K562 (cell line): ENCODE data around the gene FOXJ1.

Experiments
- ARID2 ChIP-seq: fragments of 450-650 bp; IDR thresholded peaks from 2 replicates; pipeline ENCODE4 v1.6.1; 2017; ENCODE audit warnings: antibody characterized with exemption, mild to moderate bottlenecking
- CBX5 ChIP-seq: IDR thresholded peaks from 2 replicates; pipeline ENCODE4 v1.6.1; 2014; ENCODE audit warnings: low read depth, borderline replicate concordance
- CC2D1A ChIP-seq: fragments of 450-650 bp; IDR thresholded peaks from 2 replicates; pipeline ENCODE4 v1.6.1; 2017; ENCODE audit warnings: mild to moderate bottlenecking
- CREB1 ChIP-seq, 2 experiments: sonication (generic) in 1 of 2; formaldehyde crosslinking in 1 of 2; IDR thresholded peaks; 2 replicates each; pipeline versions ENCODE4 v1.6.1 to v1.8.0; 2012 to 2022; ENCODE audit warnings: inconsistent platforms in 1 of 2, mild to moderate bottlenecking in 1 of 2, missing genetic modification reagents in 1 of 2, moderate library complexity in 1 of 2
- CTCF ChIP-seq, 3 experiments: IDR thresholded peaks in 2 of 3; conservative IDR thresholded peaks in 1 of 3; 2 replicates each; pipeline ENCODE4 v1.5.1; 2011 to 2012; ENCODE audit warnings: low read length in 3 of 3, mild to moderate bottlenecking in 3 of 3, control low read depth in 2 of 3, improper control_type of control experiment in 1 of 3, inconsistent platforms in 1 of 3, low read depth in 1 of 3, mixed read lengths in 1 of 3, moderate library complexity in 1 of 3; ENCODE audit not compliant: insufficient read depth in 2 of 3
- E2F1 ChIP-seq: sonication (generic); formaldehyde crosslinking; IDR thresholded peaks from 2 replicates; pipeline ENCODE4 v1.8.1; 2023; ENCODE audit warnings: mild to moderate bottlenecking, missing genetic modification reagents, moderate library complexity
- KLF10 ChIP-seq: fragments of 250-450 bp; sonication (Bioruptor Pico); IDR thresholded peaks from 2 replicates; pipeline ENCODE4 v1.6.1; 2021; ENCODE audit warnings: matching md5 sums
- MLLT1 ChIP-seq, 2 experiments: fragments of 450-650 bp; IDR thresholded peaks; 2 replicates each; pipeline ENCODE4 v1.6.1; 2016
- MTF1 ChIP-seq: fragments of 250-450 bp; sonication (Bioruptor Pico); IDR thresholded peaks from 2 replicates; pipeline ENCODE4 v1.9.0; 2021; ENCODE audit warnings: moderate library complexity, mild to moderate bottlenecking, inconsistent platforms, borderline replicate concordance
- NFE2L1 ChIP-seq: fragments of 450-650 bp; IDR thresholded peaks from 2 replicates; pipeline ENCODE4 v1.6.1; 2016; ENCODE audit warnings: missing genetic modification characterization, low read depth, mild to moderate bottlenecking, missing compliant biosample characterization, moderate library complexity, borderline replicate concordance
- TEAD1 ChIP-seq, 2 experiments: fragments of 450-650 bp in 1 of 2; sonication (generic) in 1 of 2; formaldehyde crosslinking; IDR thresholded peaks; 2 replicates each; pipeline versions ENCODE4 v1.4.0 to v1.8.0; 2020 to 2022; ENCODE audit warnings: mild to moderate bottlenecking in 2 of 2, missing genetic modification reagents in 1 of 2
- TEAD2 ChIP-seq: fragments of 450-650 bp; IDR thresholded peaks from 2 replicates; pipeline ENCODE4 v1.6.1; 2016; ENCODE audit warnings: missing genetic modification characterization, control low read depth, missing compliant biosample characterization
- ZEB2 ChIP-seq: fragments of 450-650 bp; IDR thresholded peaks from 2 replicates; pipeline ENCODE4 v1.6.1; 2016

GRCh38 chr17:76154292-76154691, 13.2 kb upstream of the FOXJ1 start:
- no peak for TF ChIP-seq NFE2L1
- no peak for TF ChIP-seq CTCF (IDR thresholded peaks at IDR 0.05 in 2 of 3, conservative IDR thresholded peaks at IDR 0.05 in 1 of 3; ENCODE audit: insufficient read depth in 2 of 3, low read depth in 1 of 3, low read length in 3 of 3)
- TF ChIP-seq CC2D1A, result no peak
- no peak for TF ChIP-seq CBX5
- no peak for TF ChIP-seq CREB1 (IDR thresholded peaks at IDR 0.05)
- no peak for TF ChIP-seq CREB1 (CRISPR knock-in tag; IDR thresholded peaks at IDR 0.05)
- TF ChIP-seq TEAD2 (tag), result no peak
- TF ChIP-seq ZEB2, result no peak
- TF ChIP-seq E2F1 (CRISPR knock-in tag), result no peak
- no peak for TF ChIP-seq ARID2
- TF ChIP-seq MLLT1 (IDR thresholded peaks at IDR 0.05), result no peak
- TF ChIP-seq MTF1 (CRISPR knock-in tag), result no peak
- no peak for TF ChIP-seq KLF10 (CRISPR knock-in tag)
- TF ChIP-seq TEAD1 (CRISPR knock-in tag; IDR thresholded peaks at IDR 0.05), result no peak
